Measurements from ENCODE around the gene OR2T29.
"Not testable (repeated sequence)": the region's sequence is repeated elsewhere in the genome, so short reads cannot be mapped to it uniquely, and the experiment has no call there.

OR2T29 gene

GRCh38 chr1:248507773-248508172 lies 54.8 kb downstream of the OR2T29 start, which contains the start of gene OR2G6:
Gene OR2G6 (plus strand): TSS chr1:248508073. CDS start chr1:248521647, 13,574 bp downstream.
- not testable (repeated sequence) for DNase-seq
